ENCODE results near the gene TGM4.

Gene TGM4

GRCh38 chr3:44954962-44955361, 80.6 kb downstream of the TGM4 start:
- DNase-seq (ENCODE audit: low read depth in 2 of 2): no peak

DNA sequence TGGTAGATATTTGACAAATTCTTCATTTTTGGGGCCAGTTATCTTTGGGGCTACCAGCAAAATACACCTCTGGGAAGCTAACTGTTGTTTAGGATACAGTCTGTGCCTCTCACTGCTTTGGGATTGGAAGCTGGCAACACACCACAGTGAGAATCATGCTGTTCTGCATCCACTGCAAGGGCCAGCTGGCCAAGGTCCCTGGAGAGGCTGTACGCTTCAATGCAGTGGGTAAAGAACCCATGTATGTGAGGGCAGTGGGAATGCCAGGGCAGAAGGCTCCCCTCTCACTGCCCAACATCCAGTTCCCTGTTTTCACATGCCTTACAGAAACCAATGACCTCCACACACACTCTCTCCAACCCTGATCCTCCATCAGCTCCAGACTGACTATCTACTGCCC, 81.5 kb downstream of the TGM4 start:
- DNase-seq (ENCODE audit: low read depth in 2 of 2): no peak

GRCh38 chr3:44957986-44958385, 83.6 kb downstream of the TGM4 start:
- DNase-seq (ENCODE audit: low read depth in 2 of 2): no peak

DNA sequence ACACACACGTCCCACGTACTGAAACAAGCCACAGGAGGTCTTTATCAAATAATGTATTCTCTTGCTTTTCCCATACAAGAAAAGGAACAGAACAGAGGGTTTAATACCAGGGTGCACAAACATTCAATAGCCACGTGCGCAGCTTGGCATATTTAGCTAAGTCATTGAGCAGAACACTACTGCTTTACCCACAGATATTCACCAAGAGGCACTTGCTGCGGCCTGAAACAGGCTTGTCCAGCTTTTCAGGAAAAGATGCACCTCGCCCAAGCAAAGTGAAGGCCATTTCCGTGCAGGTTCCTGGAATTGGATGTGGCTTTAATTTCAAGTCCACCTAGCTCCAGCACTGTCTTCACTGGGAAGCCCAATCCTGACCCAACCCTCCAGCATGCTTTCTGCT, 84.0 kb downstream of the TGM4 start:
- no peak for DNase-seq (ENCODE audit: low read depth in 2 of 2)

- DNase-seq (ENCODE audit: low read depth in 2 of 2): no peak
Observed at GRCh38 chr3:44960387-44961026, 86.1 kb downstream of the TGM4 start.

DNA sequence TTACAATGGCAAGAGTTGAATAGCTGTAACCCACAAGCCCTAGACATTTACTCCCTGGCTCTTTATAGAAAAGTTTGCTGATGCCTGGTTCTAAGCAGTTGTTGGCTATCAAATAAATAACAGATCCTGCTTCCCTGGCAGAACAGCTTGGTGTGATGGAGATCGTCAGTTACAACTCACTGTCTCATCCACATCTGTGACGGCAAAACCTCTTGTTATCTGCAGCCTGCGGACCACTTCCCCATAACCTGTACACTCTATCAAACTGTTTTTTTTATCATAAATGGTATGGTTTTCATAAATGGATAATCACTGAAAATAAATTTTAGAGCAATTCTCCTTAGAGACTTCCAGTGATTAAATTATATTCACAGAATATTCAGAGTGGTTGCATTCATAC, 87.5 kb downstream of the TGM4 start:
- no peak for DNase-seq (ENCODE audit: low read depth in 2 of 2)

GRCh38 chr3:44962621-44963393, 88.4 kb downstream of the TGM4 start:
- no peak for DNase-seq (ENCODE audit: low read depth in 2 of 2)

- DNase-seq (ENCODE audit: low read depth in 2 of 2): no peak
Observed at GRCh38 chr3:44963571-44964325, 89.3 kb downstream of the TGM4 start.

All from stimulated activated CD8-positive, alpha-beta memory T cell treated with anti-CD3 and anti-CD28 coated beads, Interleukin-7, amount 100 ng/mL, for 1 hour (primary cell).